Muscle layer of colon (tissue), 2 donors: ENCODE results near the gene LGALS3BP.

Source experiments
- H3K27ac ChIP-seq: one replicate; pipeline ENCODE4 v1.7.0; 2013; ENCODE audit warnings: low read depth, mild to moderate bottlenecking, low read length, moderate library complexity
- H3K27me3 ChIP-seq, 2 donors: one replicate each; pipeline ENCODE4 v1.7.0; 2013; ENCODE audit warnings: low read length in 2 of 2, mild to moderate bottlenecking in 2 of 2; ENCODE audit not compliant: insufficient read depth in 2 of 2, control insufficient read depth in 1 of 2
- H3K36me3 ChIP-seq: one replicate; pipeline ENCODE4 v1.7.0; 2013; ENCODE audit warnings: mild to moderate bottlenecking, low read length; ENCODE audit not compliant: insufficient read depth
- H3K4me1 ChIP-seq: one replicate; pipeline ENCODE4 v1.7.0; 2013; ENCODE audit warnings: mild to moderate bottlenecking, low read length; ENCODE audit not compliant: insufficient read depth
- H3K4me3 ChIP-seq, 2 donors: one replicate each; pipeline ENCODE4 v1.7.0; 2013; ENCODE audit warnings: low read length in 2 of 2, low read depth in 1 of 2, mild to moderate bottlenecking in 1 of 2, moderate library complexity in 1 of 2
- H3K9ac ChIP-seq: one replicate; pipeline ENCODE4 v1.7.0; 2013; ENCODE audit warnings: low read length
- H3K9me3 ChIP-seq: one replicate; pipeline ENCODE4 v1.7.0; 2013; ENCODE audit warnings: mild to moderate bottlenecking, low read length
- donor health status: abdominal sarcoma.
- donor health status: Adenocarcinoma of cecum.

The LGALS3BP gene

GRCh38 chr17:78993981-78994671 is 14.4 kb upstream of the LGALS3BP start:
- peaks cover 37% of the 10 kb centered on the region for H3K36me3 ChIP-seq
- H3K4me1 ChIP-seq = peaks cover 5% of the 10 kb centered on the region
- no peaks in the 10 kb centered on the region for H3K27me3 ChIP-seq
- no peak overlapping the region for H3K27ac ChIP-seq
- H3K4me3 ChIP-seq = no peak overlapping the region
- H3K9ac ChIP-seq = no peak overlapping the region
- no peaks in the 10 kb centered on the region for H3K9me3 ChIP-seq

- Histone ChIP-seq H3K9me3 (no peaks in the 10 kb centered on the region), H3K27ac (no peak overlapping the region), H3K9ac (no peak overlapping the region), H3K36me3 (peaks cover 37% of the 10 kb centered on the region), H3K4me3 (no peak overlapping the region), H3K27me3 (no peaks in the 10 kb centered on the region), H3K4me1 (peaks cover 5% of the 10 kb centered on the region)
Observed at GRCh38 chr17:78993241-78993956, 13.7 kb upstream of the LGALS3BP start.

GRCh38 chr17:78992542-78993212 is 13.0 kb upstream of the LGALS3BP start:
- H3K27ac ChIP-seq = no peak overlapping the region
- H3K27me3 ChIP-seq = no peaks in the 10 kb centered on the region
- H3K4me1 ChIP-seq = peaks cover 5% of the 10 kb centered on the region
- H3K36me3 ChIP-seq = peaks cover 32% of the 10 kb centered on the region
- H3K4me3 ChIP-seq = no peak overlapping the region
- H3K9me3 ChIP-seq = no peaks in the 10 kb centered on the region
- H3K9ac ChIP-seq = no peak overlapping the region

GRCh38 chr17:78991906-78992532 is 12.3 kb upstream of the LGALS3BP start:
- Histone ChIP-seq H3K36me3 (peaks cover 25% of the 10 kb centered on the region), H3K4me1 (peaks cover 5% of the 10 kb centered on the region), H3K9ac (no peak overlapping the region), H3K27ac (no peak overlapping the region), H3K9me3 (no peaks in the 10 kb centered on the region), H3K4me3 (no peak overlapping the region), H3K27me3 (no peaks in the 10 kb centered on the region)

- H3K9ac ChIP-seq = no peak overlapping the region
- peaks cover 1% of the 10 kb centered on the region for H3K4me1 ChIP-seq
- H3K4me3 ChIP-seq = no peak overlapping the region
- no peaks in the 10 kb centered on the region for H3K9me3 ChIP-seq
- no peak overlapping the region for H3K27ac ChIP-seq
- H3K27me3 ChIP-seq = no peaks in the 10 kb centered on the region
- H3K36me3 ChIP-seq = peaks cover 17% of the 10 kb centered on the region
Observed at GRCh38 chr17:78991017-78991738, 11.5 kb upstream of the LGALS3BP start.

GRCh38 chr17:78990349-78991016 is 10.8 kb upstream of the LGALS3BP start:
- Histone ChIP-seq H3K27me3 (no peaks in the 10 kb centered on the region), H3K27ac (no peak overlapping the region), H3K4me1 (no peaks in the 10 kb centered on the region)

GRCh38 chr17:78988152-78988551 is 8.4 kb upstream of the LGALS3BP start:
- peaks cover 11% of the 10 kb centered on the region for H3K36me3 ChIP-seq
- no peak overlapping the region for H3K27ac ChIP-seq
- no peaks in the 10 kb centered on the region for H3K4me1 ChIP-seq
- H3K4me3 ChIP-seq = no peak overlapping the region
- no peaks in the 10 kb centered on the region for H3K27me3 ChIP-seq
- H3K9me3 ChIP-seq = no peaks in the 10 kb centered on the region
- no peak overlapping the region for H3K9ac ChIP-seq

More at GRCh38 chr17:78990349-78991016, 10.8 kb upstream of the LGALS3BP start:
- peaks cover 17% of the 10 kb centered on the region for H3K36me3 ChIP-seq
- no peaks in the 10 kb centered on the region for H3K9me3 ChIP-seq
- no peak overlapping the region for H3K9ac ChIP-seq
- no peak overlapping the region for H3K4me3 ChIP-seq

GRCh38 chr17:78986649-78987328 is 7.1 kb upstream of the LGALS3BP start:
- H3K4me3 ChIP-seq = peak overlapping the region in 1 of 2 donors; percentile 47
- no peak overlapping the region for H3K9ac ChIP-seq

GRCh38 chr17:78986048-78986648 is 6.4 kb upstream of the LGALS3BP start:
- Histone ChIP-seq H3K9ac (no peak overlapping the region), H3K4me1 (no peaks in the 10 kb centered on the region), H3K27ac (peak overlapping the region; percentile 42), H3K36me3 (peaks cover 6% of the 10 kb centered on the region), H3K27me3 (no peaks in the 10 kb centered on the region), H3K9me3 (no peaks in the 10 kb centered on the region), H3K4me3 (peak overlapping the region in 1 of 2 donors; percentile 47)

More at GRCh38 chr17:78986649-78987328, 7.1 kb upstream of the LGALS3BP start:
- Histone ChIP-seq H3K27ac (peak overlapping the region; percentile 42), H3K27me3 (no peaks in the 10 kb centered on the region), H3K4me1 (no peaks in the 10 kb centered on the region), H3K36me3 (peaks cover 6% of the 10 kb centered on the region), H3K9me3 (no peaks in the 10 kb centered on the region)

GRCh38 chr17:78985395-78985794 is 5.7 kb upstream of the LGALS3BP start:
- no peak overlapping the region for H3K4me3 ChIP-seq
- H3K4me1 ChIP-seq = peaks cover under 1% of the 10 kb centered on the region
- H3K27me3 ChIP-seq = no peaks in the 10 kb centered on the region
- H3K36me3 ChIP-seq = peaks cover under 1% of the 10 kb centered on the region
- H3K9ac ChIP-seq = no peak overlapping the region
- no peaks in the 10 kb centered on the region for H3K9me3 ChIP-seq
- H3K27ac ChIP-seq = no peak overlapping the region
